Activated T-cell treated with anti-CD3 and anti-CD28 coated beads, Interleukin-2, amount 50 U/mL, for 72 hours (primary cell): ENCODE results near the gene MYL2. TPM values are rescaled to one million over a fixed set of nuclear protein-coding genes. Genes with fewer than 3 reads are reported as not detected.

Experiments used
- ATAC-seq, 2 donors: fragments of 150-1000 bp; cut with Tn5 transposase; replicated peaks in 1 of 2; 2 replicates each; pipeline ENCODE4 v1.10.0; 2021; ENCODE audit warnings: moderate library complexity in 2 of 2, mild to moderate bottlenecking in 1 of 2
- DNase-seq, 2 donors: peaks; one replicate each; pipeline ENCODE4 v3.0.0; 2021 to 2022; ENCODE audit warnings: mixed read lengths in 1 of 2
- H3K27ac Mint-ChIP-seq: one replicate; pipeline ENCODE4 v1.8.0; 2022; ENCODE audit warnings: mild to moderate bottlenecking, moderate library complexity, mixed read lengths
- H3K27me3 Mint-ChIP-seq: one replicate; pipeline ENCODE4 v1.8.0; 2022; ENCODE audit warnings: low read depth, mixed read lengths
- H3K36me3 Mint-ChIP-seq, 2 donors: one replicate each; pipeline ENCODE4 v1.8.0; 2022; ENCODE audit warnings: mixed read lengths in 2 of 2, mild to moderate bottlenecking in 1 of 2; ENCODE audit not compliant: insufficient read depth in 2 of 2
- H3K4me1 Mint-ChIP-seq: one replicate; pipeline ENCODE4 v1.8.0; 2022; ENCODE audit warnings: low read depth, mixed read lengths
- H3K4me3 Mint-ChIP-seq, 2 donors: one replicate each; pipeline ENCODE4 v1.8.0; 2022; ENCODE audit warnings: mild to moderate bottlenecking in 2 of 2, mixed read lengths in 2 of 2, moderate library complexity in 2 of 2
- H3K9me3 Mint-ChIP-seq, 2 donors: one replicate each; pipeline ENCODE4 v1.8.0; 2022; ENCODE audit warnings: mixed read lengths in 2 of 2
- total RNA-seq, 2 donors: library from RNA; stranded (reverse); gene quantifications; one replicate each; pipeline ENCODE4 v1.2.3, GENCODE V29; 2022

Gene MYL2
- total RNA-seq, 2 donors from 2014 or later: not detected

DNA sequence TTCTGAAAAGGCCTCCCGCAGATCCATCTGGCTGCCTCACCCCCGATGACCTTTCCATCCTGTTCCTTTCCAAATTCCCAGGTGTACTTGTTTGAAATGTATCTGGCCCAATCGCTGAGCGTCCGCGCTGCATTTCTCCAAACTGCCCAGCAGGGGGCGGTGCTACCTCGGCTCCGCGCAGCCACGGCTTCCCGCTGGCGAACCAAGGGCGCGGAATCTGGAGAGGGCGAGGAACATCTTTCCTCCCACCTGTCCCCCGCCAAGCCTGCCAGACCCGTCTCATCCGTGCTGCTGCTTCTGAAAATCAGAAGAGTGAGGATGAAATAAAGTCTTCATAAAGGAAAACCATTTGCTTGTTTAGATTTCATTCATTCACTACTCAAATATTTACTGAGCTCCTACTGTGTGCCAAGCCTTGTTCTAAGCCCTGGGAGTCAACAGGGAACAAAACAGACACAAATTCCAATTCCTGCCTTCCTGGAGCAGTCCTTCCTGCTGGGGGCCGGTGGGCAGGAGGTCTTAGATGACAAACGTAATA lies 16.8 kb upstream of the MYL2 start:
- DNase-seq (peak; percentile 43 to 62), ATAC-seq (no peak)
- no peaks in the 10 kb centered on the region for H3K36me3 Mint-ChIP-seq
- peak overlapping the region in 1 of 2 donors; percentile 13 for H3K4me3 Mint-ChIP-seq
- peaks cover 25% of the 10 kb centered on the region for H3K27me3 Mint-ChIP-seq
- peaks cover 5% of the 10 kb centered on the region for H3K4me1 Mint-ChIP-seq
- H3K9me3 Mint-ChIP-seq: no peaks in the 10 kb centered on the region
- no peak overlapping the region for H3K27ac Mint-ChIP-seq

DNA sequence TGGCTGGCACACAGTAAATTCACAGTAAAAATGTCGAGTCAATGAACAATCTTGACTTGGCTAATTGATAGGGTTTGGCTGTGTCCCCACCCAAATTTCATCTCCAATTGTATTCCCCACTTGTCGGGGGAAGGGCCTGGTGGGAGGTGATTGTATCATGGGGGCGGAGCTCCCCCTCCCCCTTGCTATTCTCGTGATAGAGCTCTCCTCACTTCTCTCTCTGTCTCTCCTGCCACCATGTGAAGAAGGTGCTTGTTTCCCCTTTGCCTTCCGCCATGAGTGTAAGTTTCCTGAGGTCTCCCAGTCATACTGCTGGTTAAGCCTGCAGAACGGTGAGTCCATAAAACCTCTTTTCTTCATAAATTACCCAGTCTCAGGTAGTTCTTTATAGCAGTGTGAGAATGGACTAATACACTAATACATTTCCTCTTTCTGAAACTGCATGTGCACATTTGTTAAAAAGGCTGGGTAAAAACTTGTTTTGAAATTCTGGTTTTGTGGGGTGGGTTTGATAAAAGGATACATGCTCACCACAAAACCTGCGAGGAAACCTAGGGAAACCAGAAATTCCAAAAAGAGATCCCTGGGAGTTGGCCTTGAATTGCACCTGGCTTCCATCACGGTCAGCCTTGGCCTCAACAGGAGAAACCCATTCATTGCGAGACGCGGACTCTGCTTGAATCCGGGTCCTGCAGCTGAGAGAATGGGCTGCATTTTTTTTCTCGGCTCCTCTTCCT lies 16.2 kb upstream of the MYL2 start:
- DNase-seq: no peak
- peaks cover 5% of the 10 kb centered on the region for H3K4me1 Mint-ChIP-seq
- H3K27ac Mint-ChIP-seq: no peak overlapping the region
- H3K4me3 Mint-ChIP-seq: no peak overlapping the region
- no peak for ATAC-seq
- no peaks in the 10 kb centered on the region for H3K9me3 Mint-ChIP-seq
- peaks cover 25% of the 10 kb centered on the region for H3K27me3 Mint-ChIP-seq
- H3K36me3 Mint-ChIP-seq: no peaks in the 10 kb centered on the region

DNA sequence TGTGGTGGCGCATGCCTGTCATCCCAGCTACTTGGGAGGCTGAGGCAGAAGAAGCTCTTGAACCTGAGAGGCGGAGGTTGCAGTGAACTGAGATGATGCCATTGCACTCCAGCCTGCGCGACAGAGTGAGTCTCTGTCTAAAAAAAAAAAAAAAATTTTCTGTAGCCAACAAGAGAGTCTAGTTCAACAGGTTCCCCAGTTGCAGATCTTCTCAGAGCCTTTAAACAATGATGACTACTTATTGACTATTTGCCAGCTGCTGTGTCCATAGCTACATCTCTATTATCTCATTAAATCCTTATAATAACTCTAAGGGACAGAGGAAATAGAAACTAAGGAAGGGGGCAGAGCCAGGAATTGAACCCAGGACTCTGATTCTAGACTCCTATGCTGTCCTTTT lies 15.2 kb upstream of the MYL2 start:
- Mint-ChIP-seq H3K36me3 (no peaks in the 10 kb centered on the region), H3K4me3 (no peak overlapping the region), H3K9me3 (no peaks in the 10 kb centered on the region), H3K4me1 (peaks cover 5% of the 10 kb centered on the region), H3K27ac (no peak overlapping the region), H3K27me3 (peaks cover 25% of the 10 kb centered on the region)
- DNase-seq: no peak
- no peak for ATAC-seq

DNA sequence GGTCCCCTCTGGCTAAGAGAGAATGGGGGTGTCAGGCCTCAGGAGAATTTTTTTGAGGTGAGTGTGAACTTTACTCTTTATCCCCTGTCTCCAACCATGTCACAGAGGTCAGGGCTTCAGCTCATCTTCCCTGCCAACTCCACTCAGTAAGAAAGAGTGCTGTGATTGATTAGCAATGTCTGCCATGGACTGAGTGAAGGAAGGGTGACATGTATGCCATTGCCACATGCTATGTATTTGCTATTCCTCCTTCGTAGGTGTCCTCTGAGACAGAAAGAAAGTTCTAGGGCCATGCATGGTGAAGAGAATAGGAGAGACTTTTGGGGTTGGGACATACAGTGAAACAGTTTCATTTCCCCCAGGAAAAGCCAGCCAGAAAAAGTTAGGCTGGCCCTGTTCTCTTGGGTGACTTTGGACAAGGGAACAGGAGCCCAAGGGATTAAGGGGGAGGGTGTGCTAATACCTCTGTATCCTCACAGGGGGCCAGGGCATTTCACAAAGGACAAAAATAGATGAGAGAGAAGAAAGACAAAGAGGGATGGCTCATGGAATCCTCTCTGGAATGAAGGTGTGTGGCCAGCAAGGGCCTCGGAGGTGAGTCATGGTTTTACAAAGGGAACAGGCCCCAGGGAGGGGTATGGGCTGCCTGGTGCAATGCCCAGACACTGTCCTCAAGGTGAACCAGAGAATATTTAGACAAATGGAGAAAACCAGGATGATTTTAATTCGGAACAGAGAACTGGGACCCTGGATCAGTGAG lies 13.9 kb upstream of the MYL2 start:
- no peaks in the 10 kb centered on the region for H3K36me3 Mint-ChIP-seq
- H3K4me1 Mint-ChIP-seq: peaks cover 5% of the 10 kb centered on the region
- no peak for ATAC-seq
- H3K27me3 Mint-ChIP-seq: peaks cover 25% of the 10 kb centered on the region
- no peak overlapping the region for H3K4me3 Mint-ChIP-seq
- no peak overlapping the region for H3K27ac Mint-ChIP-seq
- no peaks in the 10 kb centered on the region for H3K9me3 Mint-ChIP-seq
- DNase-seq: no peak

DNA sequence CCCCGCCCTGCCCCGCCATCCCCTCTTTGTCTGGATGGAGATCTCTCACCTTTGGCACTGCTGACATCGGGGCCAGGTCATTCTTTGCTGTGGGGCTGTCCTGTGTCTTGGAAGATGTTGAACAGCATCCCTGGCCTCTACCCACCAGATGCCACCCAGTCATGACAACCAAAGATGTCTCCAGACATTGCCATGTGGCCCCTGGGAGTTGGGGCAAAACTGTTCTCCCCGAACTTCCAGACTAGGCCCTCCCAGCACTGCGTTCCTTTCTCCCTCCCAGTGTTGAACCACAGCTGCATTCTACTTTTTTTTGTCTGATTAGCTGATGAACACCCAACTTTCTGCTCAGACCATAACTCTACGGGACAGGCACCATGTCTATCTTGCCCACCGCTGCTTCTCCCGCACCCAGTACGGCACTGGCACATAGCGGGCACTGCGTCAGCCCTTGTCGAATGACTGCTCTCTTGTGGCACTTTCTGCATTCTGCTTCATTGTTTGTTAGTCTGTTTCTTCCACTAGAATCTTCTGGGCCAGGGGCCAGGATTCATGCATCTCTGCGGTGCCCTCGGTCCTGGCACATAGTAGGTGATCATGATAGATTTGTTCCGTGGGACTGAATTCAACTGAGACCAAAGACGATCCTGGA lies 13.1 kb upstream of the MYL2 start:
- peaks cover 5% of the 10 kb centered on the region for H3K4me1 Mint-ChIP-seq
- DNase-seq (no peak), ATAC-seq (no peak)
- H3K4me3 Mint-ChIP-seq: no peak overlapping the region
- no peak overlapping the region for H3K27ac Mint-ChIP-seq
- no peaks in the 10 kb centered on the region for H3K9me3 Mint-ChIP-seq
- no peaks in the 10 kb centered on the region for H3K36me3 Mint-ChIP-seq
- peaks cover 25% of the 10 kb centered on the region for H3K27me3 Mint-ChIP-seq

DNA sequence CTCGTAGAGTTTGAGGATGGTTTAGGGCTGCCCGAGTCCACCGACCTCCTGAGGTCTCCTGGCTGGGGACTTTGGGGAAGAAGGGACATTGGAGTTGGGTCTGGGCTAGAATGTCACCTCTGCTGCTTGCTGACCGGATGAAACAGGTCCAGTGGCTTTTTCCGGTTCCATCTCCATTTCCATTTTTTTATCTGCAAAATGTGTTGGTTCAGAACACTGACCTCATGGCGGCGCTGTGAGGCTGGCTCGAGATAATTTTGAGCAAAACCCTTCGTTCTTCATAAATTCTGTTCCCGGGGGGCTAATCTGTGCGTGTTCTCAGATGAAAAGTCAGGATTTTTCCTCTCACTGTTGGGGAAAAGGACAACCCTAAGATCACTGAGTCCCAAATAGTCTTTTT lies 11.7 kb upstream of the MYL2 start:
- Mint-ChIP-seq H3K36me3 (no peaks in the 10 kb centered on the region), H3K27ac (no peak overlapping the region), H3K4me3 (no peak overlapping the region), H3K27me3 (peaks cover 20% of the 10 kb centered on the region), H3K9me3 (no peaks in the 10 kb centered on the region), H3K4me1 (peaks cover 1% of the 10 kb centered on the region)
- no peak for ATAC-seq
- no peak for DNase-seq

DNA sequence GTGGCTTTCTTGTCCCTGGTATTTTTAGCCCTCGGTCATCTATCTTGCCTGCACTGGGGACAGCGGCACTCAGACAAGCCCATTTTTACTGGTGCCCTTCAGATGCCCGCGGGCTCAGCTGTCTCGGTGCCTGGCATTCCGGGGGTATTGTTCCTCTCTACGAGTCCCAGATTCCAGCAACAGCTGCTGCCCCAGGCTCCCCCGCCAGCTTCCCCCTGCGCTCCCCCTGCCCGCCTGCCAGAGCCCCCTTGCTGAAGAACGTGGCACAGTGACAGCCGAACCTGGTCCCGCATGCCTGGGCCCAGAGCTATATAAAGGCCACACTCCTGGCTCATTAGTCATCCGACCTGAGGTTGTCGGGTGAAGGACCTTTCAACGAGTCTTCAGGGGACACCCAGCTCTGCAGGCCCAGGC lies 10.9 kb upstream of the MYL2 start:
- Mint-ChIP-seq H3K27ac (no peak overlapping the region), H3K4me1 (no peaks in the 10 kb centered on the region), H3K9me3 (no peaks in the 10 kb centered on the region), H3K4me3 (no peak overlapping the region), H3K36me3 (no peaks in the 10 kb centered on the region), H3K27me3 (peaks cover 16% of the 10 kb centered on the region)
- DNase-seq (no peak), ATAC-seq (no peak)

DNA sequence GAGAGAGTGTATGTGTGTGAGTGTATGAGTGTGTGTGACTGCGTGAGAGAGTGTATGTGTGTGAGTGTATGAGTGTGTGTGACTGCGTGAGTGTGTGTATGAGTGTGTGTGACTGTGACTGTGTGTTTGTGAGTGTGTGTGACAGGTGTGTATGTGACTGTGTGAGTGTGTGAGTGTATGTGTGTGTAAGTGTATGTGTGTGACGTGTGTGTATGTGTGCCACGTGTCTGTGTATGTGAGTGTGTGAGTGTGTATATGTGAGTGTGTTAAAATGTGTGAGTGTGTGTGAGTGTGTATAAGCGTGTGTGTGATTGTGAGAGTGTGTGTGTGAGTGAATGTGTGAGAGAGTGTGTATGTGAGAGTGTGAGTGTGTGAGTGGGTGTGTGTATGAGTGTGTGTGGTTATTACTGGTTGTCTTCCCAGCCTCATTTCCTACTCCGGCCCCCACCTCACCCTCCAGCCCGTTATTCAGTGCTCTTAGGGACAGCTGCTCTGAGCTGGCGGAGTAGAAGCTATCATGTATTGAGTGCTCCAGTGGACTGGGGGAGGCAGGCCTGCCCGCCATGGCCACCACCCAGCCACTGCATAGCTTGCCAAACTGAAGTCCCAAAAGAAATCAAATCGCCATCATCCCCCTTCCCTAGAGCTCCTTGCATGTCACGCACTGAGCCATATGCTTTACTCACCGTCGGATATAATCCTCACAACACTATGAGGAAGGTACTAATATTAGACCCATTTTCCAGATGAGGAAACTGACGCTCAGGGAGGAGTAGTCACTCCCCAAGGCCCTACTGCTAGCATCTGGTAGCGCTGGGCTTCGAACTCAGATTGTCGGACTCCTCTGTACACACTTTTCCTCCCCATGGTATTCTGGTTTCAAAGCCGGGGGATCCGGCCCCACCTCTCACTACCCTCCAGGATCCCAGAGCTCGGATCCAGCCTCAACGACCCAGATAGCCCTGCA lies 10.3 kb upstream of the MYL2 start:
- Mint-ChIP-seq H3K36me3 (no peaks in the 10 kb centered on the region), H3K9me3 (no peaks in the 10 kb centered on the region), H3K4me3 (no peak overlapping the region), H3K27ac (no peak overlapping the region), H3K4me1 (no peaks in the 10 kb centered on the region), H3K27me3 (peaks cover 15% of the 10 kb centered on the region)
- no peak for ATAC-seq
- no peak for DNase-seq

DNA sequence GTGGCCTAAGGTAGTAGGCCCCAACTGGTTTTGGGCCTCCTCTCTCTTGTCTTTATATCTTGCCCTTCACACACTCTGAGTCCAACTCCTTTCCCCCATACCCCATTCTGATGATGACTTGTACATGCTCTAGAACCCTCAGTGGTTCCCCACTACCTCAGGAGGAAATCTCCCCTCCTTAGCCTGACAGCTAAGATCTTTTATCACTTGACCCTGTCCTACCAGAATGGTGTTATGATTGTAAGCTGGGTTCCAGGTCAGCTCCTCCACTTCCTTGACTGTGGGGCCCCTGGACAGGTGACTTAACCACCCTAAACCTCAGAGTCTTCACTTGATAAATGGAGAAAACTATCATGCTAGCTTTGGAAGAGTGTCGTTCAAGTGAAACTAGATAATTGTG lies 9.4 kb upstream of the MYL2 start:
- no peak overlapping the region for H3K27ac Mint-ChIP-seq
- H3K4me3 Mint-ChIP-seq: no peak overlapping the region
- DNase-seq: no peak
- H3K27me3 Mint-ChIP-seq: peaks cover 15% of the 10 kb centered on the region
- no peaks in the 10 kb centered on the region for H3K36me3 Mint-ChIP-seq
- no peak for ATAC-seq
- H3K4me1 Mint-ChIP-seq: no peaks in the 10 kb centered on the region
- no peaks in the 10 kb centered on the region for H3K9me3 Mint-ChIP-seq

DNA sequence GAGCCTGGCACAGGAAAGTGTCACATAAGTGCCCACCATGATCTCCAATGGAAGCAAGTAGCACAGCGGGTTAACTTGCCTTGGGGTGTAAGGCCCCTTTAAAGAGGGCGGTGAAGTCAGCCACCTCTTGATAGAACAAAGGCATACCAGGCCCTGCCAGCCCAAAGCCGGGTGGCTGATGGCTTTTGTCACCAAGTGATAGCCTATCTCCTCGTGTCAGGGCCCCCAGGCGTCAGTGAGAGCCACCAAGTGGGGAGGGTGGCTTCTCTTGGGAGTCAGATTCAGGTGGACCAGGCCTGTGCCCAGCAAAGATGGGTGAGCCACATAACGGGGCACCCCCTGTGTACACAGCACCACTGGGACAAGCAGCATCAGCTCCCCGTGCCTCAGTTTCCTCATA lies 8.3 kb upstream of the MYL2 start:
- ATAC-seq (no peak), DNase-seq (no peak)
- peaks cover 12% of the 10 kb centered on the region for H3K27me3 Mint-ChIP-seq
- H3K36me3 Mint-ChIP-seq: no peaks in the 10 kb centered on the region
- no peaks in the 10 kb centered on the region for H3K9me3 Mint-ChIP-seq
- H3K27ac Mint-ChIP-seq: no peak overlapping the region
- H3K4me3 Mint-ChIP-seq: no peak overlapping the region
- H3K4me1 Mint-ChIP-seq: no peaks in the 10 kb centered on the region

DNA sequence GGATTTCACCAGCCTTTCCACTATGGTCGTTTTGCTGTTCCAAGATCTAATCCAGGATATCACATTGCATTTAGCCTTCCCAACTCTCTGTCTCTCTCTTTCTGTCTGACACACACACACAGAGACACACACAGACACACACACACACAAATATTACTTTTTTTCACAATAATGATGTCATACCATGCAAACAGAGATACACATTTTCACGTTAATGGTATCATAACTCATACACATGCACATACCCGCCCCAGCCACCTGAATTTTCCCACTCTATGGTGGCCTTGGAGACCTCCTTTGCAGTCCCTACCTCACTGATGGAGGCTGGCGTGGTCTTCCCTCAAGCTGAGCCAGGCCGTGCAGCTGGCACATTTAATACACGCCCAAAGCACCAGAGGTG lies 7.2 kb upstream of the MYL2 start:
- Mint-ChIP-seq H3K4me1 (no peaks in the 10 kb centered on the region), H3K27me3 (peaks cover 8% of the 10 kb centered on the region), H3K4me3 (no peak overlapping the region), H3K27ac (no peak overlapping the region), H3K36me3 (no peaks in the 10 kb centered on the region), H3K9me3 (no peaks in the 10 kb centered on the region)
- DNase-seq (no peak), ATAC-seq (no peak)

DNA sequence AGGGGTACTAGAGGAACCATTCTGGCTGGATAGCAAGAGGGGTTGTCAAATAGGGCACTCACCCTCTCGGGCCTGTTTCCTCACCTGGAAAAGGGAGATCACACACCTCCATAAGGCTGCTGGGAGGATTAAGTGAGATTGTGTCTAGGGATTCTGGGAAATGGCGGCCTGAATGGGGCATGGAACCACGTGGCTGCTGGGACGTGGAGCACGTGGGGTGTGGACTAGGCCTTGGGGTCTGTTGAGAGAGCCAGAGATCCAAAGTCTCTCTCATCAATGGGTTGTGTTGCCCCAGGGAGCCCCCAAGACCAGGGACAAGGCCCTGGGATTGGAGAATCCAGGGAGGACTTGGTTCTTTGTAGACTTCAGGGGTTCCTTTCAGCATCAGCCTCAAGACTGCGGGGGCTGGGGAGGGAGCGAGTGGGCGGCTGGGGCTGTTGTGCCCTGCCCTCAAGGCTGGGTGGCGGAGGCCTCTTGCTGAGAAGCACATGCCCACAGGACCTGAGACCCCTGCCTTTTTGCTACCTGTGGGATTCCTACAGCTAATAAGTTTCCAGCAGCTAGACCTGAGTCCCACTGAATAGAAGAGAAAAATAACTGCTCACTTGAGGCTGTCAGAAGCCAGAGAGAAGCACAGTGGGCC lies 3.4 kb upstream of the MYL2 start:
- H3K36me3 Mint-ChIP-seq: no peaks in the 10 kb centered on the region
- H3K4me1 Mint-ChIP-seq: no peaks in the 10 kb centered on the region
- H3K27me3 Mint-ChIP-seq: peaks cover 15% of the 10 kb centered on the region
- H3K4me3 Mint-ChIP-seq: no peak overlapping the region
- ATAC-seq (no peak), DNase-seq (no peak)
- H3K27ac Mint-ChIP-seq: no peak overlapping the region
- no peaks in the 10 kb centered on the region for H3K9me3 Mint-ChIP-seq
